Heart left ventricle (tissue), 16 donors: ENCODE measurements around the gene CDH5. TPM values are rescaled to one million over a fixed set of nuclear protein-coding genes. Genes with fewer than 3 reads are reported as not detected.

Experiments used
- ATAC-seq, 4 donors: fragments of 200-7000 bp; cut with Tn5 transposase; one replicate each; pipeline ENCODE4 v1.9.1; 2020 to 2022; ENCODE audit warnings: moderate library complexity in 4 of 4, mild to moderate bottlenecking in 3 of 4, moderate number of reproducible peaks in 1 of 4
- DNase-seq, 5 donors: peaks; one replicate each; pipeline ENCODE4 v3.0.0-alpha.2; 2020
- H3K27ac ChIP-seq, 12 donors: fragments of 200-600 bp; sonication (generic) in 4 of 12; one replicate each; pipeline versions ENCODE4 v1.5.0 to v1.8.0; 2016 to 2022; ENCODE audit warnings: mild to moderate bottlenecking in 2 of 12
- H3K27me3 ChIP-seq, 9 donors: fragments of 200-600 bp; sonication (generic) in 2 of 9; one replicate each; pipeline versions ENCODE4 v1.5.1 to v1.8.0; 2016 to 2022; ENCODE audit warnings: mild to moderate bottlenecking in 3 of 9
- H3K36me3 ChIP-seq, 9 donors: fragments of 200-600 bp; sonication (generic) in 2 of 9; one replicate each; pipeline versions ENCODE4 v1.5.0 to v1.8.0; 2018 to 2022; ENCODE audit warnings: mild to moderate bottlenecking in 2 of 9
- H3K4me1 ChIP-seq, 12 donors: fragments of 200-600 bp; sonication (generic) in 4 of 12; one replicate each; pipeline versions ENCODE4 v1.5.0 to v1.8.0; 2016 to 2022; ENCODE audit warnings: mild to moderate bottlenecking in 3 of 12
- H3K4me3 ChIP-seq, 12 donors: fragments of 200-600 bp; sonication (generic) in 4 of 12; one replicate each; pipeline versions ENCODE4 v1.5.0 to v1.8.0; 2017 to 2022; ENCODE audit warnings: mild to moderate bottlenecking in 9 of 12, moderate library complexity in 4 of 12
- H3K9me3 ChIP-seq, 12 donors: fragments of 200-600 bp; sonication (generic) in 4 of 12; one replicate each; pipeline versions ENCODE4 v1.5.0 to v1.8.0; 2016 to 2022; ENCODE audit warnings: mild to moderate bottlenecking in 1 of 12
- POLR2A ChIP-seq, 2 donors: fragments of 450-650 bp; IDR thresholded peaks; one replicate each; pipeline ENCODE4 v1.6.1; 2017; ENCODE audit warnings: antibody characterized with exemption in 2 of 2, mild to moderate bottlenecking in 2 of 2, moderate library complexity in 2 of 2
- WGBS, 4 donors: extraction: QIAGEN DNeasy Blood & Tissue Kit in 2 of 4; methylation state at CpG; one replicate each; pipeline versions ENCODE4 v1.1.5 to v1.1.7; 2013 to 2018; 5-methylcytosine and 5-hydroxymethylcytosine counted together
- intact Hi-C, 10 donors: fragments of 100-400 bp; cut with DNase I; formaldehyde crosslinking; loops; one replicate each; pipeline versions ENCODE4 v1.11.1 to v1.14.2; 2022
- polyA plus RNA-seq, 2 donors: library from polyadenylated mRNA; stranded (reverse); fragments of 200-250 nt; gene quantifications; one replicate each; pipeline ENCODE4 v1.2.3, GENCODE V29; 2013
- total RNA-seq, 9 donors: library from RNA; depleted of rRNA in 2 of 9; stranded (reverse); fragments of >200 nt in 2 of 9; fragmentation: NEBNext Ultra II Directional in 3 of 9; extraction: Animal tissue kit (Norgen Biotek cat#: 25700) in 3 of 9; gene quantifications; one replicate each; pipeline versions ENCODE4 v1.1.0 to v1.2.4, GENCODE V29; 2016 to 2023
- TF ChIP-seq, protein P1 (sequence below), 12 donors: fragments of 200-600 bp; sonication (generic) in 4 of 12; IDR thresholded peaks; one replicate each; pipeline versions ENCODE4 v1.5.0 to v1.8.0; 2018 to 2022; ENCODE audit warnings: antibody characterized with exemption in 12 of 12, mild to moderate bottlenecking in 5 of 12
- donor health status: ischemic (EF 13 %, LVEDD 7.1; RV severe dilation, severe dysfunction).
- donor health status: healthy with polysubstance abuse.
- donor health status: DM: no; HTN: yes; CAD: no.
- donor health status: DM: no; HTN: no; CAD: no.
- donor health status: ischemic (EF 25% LVEDD 6.9; RV normal size, moderate dysfunction).
- donor health status: ischemic (EF 25% LVEDD 5.7; RV mildly dilated, moderate dysfunction).
- donor health status: healthy.
- donor health status: DM: yes; HTN: yes; CAD: no.
- donor health status: ischemic (EF 35%, LVEDD 5.7; RV mildly dilated, moderate dysfunction).
- donor health status: nonischemic (EF 11% LVEDD 7.7; RV severe dilation, severe dysfunction).
- donor health status: DM: yes; HTN: yes; CAD: no.
- donor health status: PGD.
- donor health status: ischemic (EF 29% LVEDD 5.4; RV normal size, mild dysfunction).
- donor health status: nonischemic (EF 23%, LVEDD 6.1; RV moderate dilation, normal function).

The CDH5 gene
- total and polyA plus RNA-seq, 11 donors: 24.9 to 135 (median 62.3) TPM

GRCh38 chr16:66367968-66368891 lies 1.7 kb downstream of the CDH5 start:
- TF ChIP-seq, protein P1, sequence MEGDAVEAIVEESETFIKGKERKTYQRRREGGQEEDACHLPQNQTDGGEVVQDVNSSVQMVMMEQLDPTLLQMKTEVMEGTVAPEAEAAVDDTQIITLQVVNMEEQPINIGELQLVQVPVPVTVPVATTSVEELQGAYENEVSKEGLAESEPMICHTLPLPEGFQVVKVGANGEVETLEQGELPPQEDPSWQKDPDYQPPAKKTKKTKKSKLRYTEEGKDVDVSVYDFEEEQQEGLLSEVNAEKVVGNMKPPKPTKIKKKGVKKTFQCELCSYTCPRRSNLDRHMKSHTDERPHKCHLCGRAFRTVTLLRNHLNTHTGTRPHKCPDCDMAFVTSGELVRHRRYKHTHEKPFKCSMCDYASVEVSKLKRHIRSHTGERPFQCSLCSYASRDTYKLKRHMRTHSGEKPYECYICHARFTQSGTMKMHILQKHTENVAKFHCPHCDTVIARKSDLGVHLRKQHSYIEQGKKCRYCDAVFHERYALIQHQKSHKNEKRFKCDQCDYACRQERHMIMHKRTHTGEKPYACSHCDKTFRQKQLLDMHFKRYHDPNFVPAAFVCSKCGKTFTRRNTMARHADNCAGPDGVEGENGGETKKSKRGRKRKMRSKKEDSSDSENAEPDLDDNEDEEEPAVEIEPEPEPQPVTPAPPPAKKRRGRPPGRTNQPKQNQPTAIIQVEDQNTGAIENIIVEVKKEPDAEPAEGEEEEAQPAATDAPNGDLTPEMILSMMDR (IDR thresholded peaks at IDR 0.05): no peak
- no peak for TF ChIP-seq POLR2A (IDR thresholded peaks at IDR 0.05)
- no peaks in the 10 kb centered on the region for H3K36me3 ChIP-seq
- DNase-seq (peak in 4 of 5 donors; percentile 49 to 70 (median 56)), ATAC-seq (peak in 2 of 4 donors; percentile 2 to 19)
- H3K9me3 ChIP-seq: no peaks in the 10 kb centered on the region
- H3K4me1 ChIP-seq: peaks cover 0 to 63% (median 25%) of the 10 kb centered on the region in 12 donors
- H3K27me3 ChIP-seq: peaks cover 0 to 6% (median 0%) of the 10 kb centered on the region in 9 donors
- WGBS, 4 donors: 54 to 68% (median 59%) methylated on average over 10 to 11 of the region's 11 CpGs
- intact Hi-C loops: loop anchor here in 2 of 10 donors (2.0 kb wide), 2 partner anchors 15 to 31 kb away; no protein-coding TSS in a partner anchor
- H3K27ac ChIP-seq: peak overlapping the region; percentile 75 to 95 (median 86)
- peak overlapping the region; percentile 42 to 79 (median 64) for H3K4me3 ChIP-seq

GRCh38 chr16:66369055-66369592 lies 2.6 kb downstream of the CDH5 start:
- ATAC-seq (peak in 2 of 4 donors; percentile 37 to 52), DNase-seq (peak in 4 of 5 donors; percentile 55 to 73 (median 60))
- WGBS, 4 donors: 59 to 66% (median 62%) methylated on average over 5 of the region's 5 CpGs
- Histone ChIP-seq H3K4me3 (peak overlapping the region; percentile 42 to 79 (median 64)), H3K9me3 (no peaks in the 10 kb centered on the region), H3K27me3 (peaks cover 0 to 6% (median 0%) of the 10 kb centered on the region in 9 donors), H3K4me1 (peaks cover 0 to 63% (median 20%) of the 10 kb centered on the region in 12 donors), H3K36me3 (no peaks in the 10 kb centered on the region), H3K27ac (peak overlapping the region in 11 of 12 donors; percentile 75 to 95 (median 87))
- TF ChIP-seq POLR2A (IDR thresholded peaks at IDR 0.05): peak in 1 of 2 donors; percentile 40
- TF ChIP-seq, protein P1 (IDR thresholded peaks at IDR 0.05): no peak
- intact Hi-C loops: no loop called here

GRCh38 chr16:66370786-66371684 lies 4.5 kb downstream of the CDH5 start:
- ATAC-seq (no peak), DNase-seq (no peak)
- no peak for TF ChIP-seq POLR2A (IDR thresholded peaks at IDR 0.05)
- TF ChIP-seq, protein P1 (IDR thresholded peaks at IDR 0.05): no peak
- peak overlapping the region in 10 of 12 donors; percentile 11 to 79 (median 64) for H3K4me3 ChIP-seq
- 61 to 74% (median 63%) methylated on average over 6 to 9 of the region's 9 CpGs for WGBS, 4 donors
- H3K36me3 ChIP-seq: peaks cover 0 to 3% (median 0%) of the 10 kb centered on the region in 9 donors
- peaks cover 0 to 64% (median 16%) of the 10 kb centered on the region in 12 donors for H3K4me1 ChIP-seq
- intact Hi-C loops: no loop called here
- peak overlapping the region in 11 of 12 donors; percentile 16 to 95 (median 54) for H3K27ac ChIP-seq
- H3K27me3 ChIP-seq: no peaks in the 10 kb centered on the region
- H3K9me3 ChIP-seq: no peaks in the 10 kb centered on the region
